ENCODE data around the gene MRPL20. TPM values are rescaled to one million over a fixed set of nuclear protein-coding genes. Genes with fewer than 3 reads are reported as not detected.
A peak's percentile ranks its signal among the peaks of the same experiment; 100 is the strongest.

The MRPL20 gene
- total and polyA plus RNA-seq, 2 donors from 2014 or later, result 103 to 221 TPM

GRCh38 chr1:1427106-1427819 lies 20.2 kb upstream of the MRPL20 start:
- peak in 4 of 5 donors; percentile 35 to 93 (median 68) for DNase-seq
- Histone ChIP-seq H3K4me3 (ENCODE audit: low read length in 3 of 3) (no peak overlapping the region), H3K4me1 (ENCODE audit: control insufficient read depth in 2 of 3, insufficient read depth in 2 of 3, low read depth in 1 of 3, low read length in 3 of 3) (peaks cover 0 to 10% (median 0%) of the 10 kb centered on the region in 3 donors), H3K9me3 (ENCODE audit: control insufficient read depth in 2 of 3, insufficient read depth in 1 of 3, low read length in 3 of 3) (no peaks in the 10 kb centered on the region), H3K27ac (ENCODE audit: low read depth in 2 of 2, low read length in 2 of 2) (no peak overlapping the region), H3K36me3 (ENCODE audit: control insufficient read depth in 2 of 3, insufficient read depth in 3 of 3, low read length in 3 of 3) (no peaks in the 10 kb centered on the region), H3K9ac (ENCODE audit: low read length in 3 of 3) (no peak overlapping the region), H3K27me3 (ENCODE audit: control insufficient read depth, insufficient read depth, low read length) (no peaks in the 10 kb centered on the region)
- FAIRE-seq, result no peak
- TF ChIP-seq CTCF (IDR thresholded peaks at IDR 0.05; ENCODE audit: borderline replicate concordance, extremely low read depth, insufficient read depth), result no peak
- intact Hi-C loops (cut with DNase I), result no loop called here

- FAIRE-seq, result no peak
Observed at GRCh38 chr1:1426496-1427105, 19.5 kb upstream of the MRPL20 start.

GRCh38 chr1:1425753-1426495 lies 18.8 kb upstream of the MRPL20 start:
- no peaks in the 10 kb centered on the region for H3K9me3 ChIP-seq (ENCODE audit: control insufficient read depth in 2 of 3, insufficient read depth in 1 of 3, low read length in 3 of 3)
- no peaks in the 10 kb centered on the region for H3K36me3 ChIP-seq (ENCODE audit: control insufficient read depth in 2 of 3, insufficient read depth in 3 of 3, low read length in 3 of 3)
- no peak overlapping the region for H3K9ac ChIP-seq (ENCODE audit: low read length in 3 of 3)
- TF ChIP-seq CTCF (IDR thresholded peaks at IDR 0.05; ENCODE audit: borderline replicate concordance, extremely low read depth, insufficient read depth), result no peak
- intact Hi-C loops (cut with DNase I), result no loop called here
- peak in 2 of 5 donors; percentile 72 to 73 for DNase-seq
- peaks cover 0 to 3% (median 0%) of the 10 kb centered on the region in 3 donors for H3K4me1 ChIP-seq (ENCODE audit: control insufficient read depth in 2 of 3, insufficient read depth in 2 of 3, low read depth in 1 of 3, low read length in 3 of 3)
- H3K27ac ChIP-seq (ENCODE audit: low read depth in 2 of 2, low read length in 2 of 2), result peak overlapping the region in 1 of 2 donors; percentile 43
- no peaks in the 10 kb centered on the region for H3K27me3 ChIP-seq (ENCODE audit: control insufficient read depth, insufficient read depth, low read length)
- no peak overlapping the region for H3K4me3 ChIP-seq (ENCODE audit: low read length in 3 of 3)
- FAIRE-seq, result no peak

More at GRCh38 chr1:1426496-1427105, 19.5 kb upstream of the MRPL20 start:
- Histone ChIP-seq H3K4me1 (ENCODE audit: control insufficient read depth in 2 of 3, insufficient read depth in 2 of 3, low read depth in 1 of 3, low read length in 3 of 3) (peaks cover 0 to 5% (median 0%) of the 10 kb centered on the region in 3 donors), H3K4me3 (ENCODE audit: low read length in 3 of 3) (no peak overlapping the region), H3K9me3 (ENCODE audit: control insufficient read depth in 2 of 3, insufficient read depth in 1 of 3, low read length in 3 of 3) (no peaks in the 10 kb centered on the region), H3K9ac (ENCODE audit: low read length in 3 of 3) (no peak overlapping the region), H3K36me3 (ENCODE audit: control insufficient read depth in 2 of 3, insufficient read depth in 3 of 3, low read length in 3 of 3) (no peaks in the 10 kb centered on the region), H3K27ac (ENCODE audit: low read depth in 2 of 2, low read length in 2 of 2) (peak overlapping the region in 1 of 2 donors; percentile 43), H3K27me3 (ENCODE audit: control insufficient read depth, insufficient read depth, low read length) (no peaks in the 10 kb centered on the region)
- peak in 1 of 5 donors; percentile 46 for DNase-seq
- intact Hi-C loops (cut with DNase I), result no loop called here
- TF ChIP-seq CTCF (IDR thresholded peaks at IDR 0.05; ENCODE audit: borderline replicate concordance, extremely low read depth, insufficient read depth), result no peak

Measured in kidney (tissue), 14 donors.